Heart right ventricle (tissue), 16 donors: ENCODE results near the gene KRTAP4-7. TPM values are rescaled to one million over a fixed set of nuclear protein-coding genes. Genes with fewer than 3 reads are reported as not detected.

Experiments
- ATAC-seq, 8 donors: fragments of 200-7000 bp; cut with Tn5 transposase; one replicate each; pipeline ENCODE4 v1.9.1; 2020; ENCODE audit warnings: mild to moderate bottlenecking in 8 of 8, moderate library complexity in 8 of 8, moderate number of reproducible peaks in 1 of 8
- DNase-seq, 2 donors: peaks; one replicate each; pipeline ENCODE4 v3.0.0-alpha.2; 2020
- H3K27ac ChIP-seq, 10 donors: fragments of 200-600 bp; sonication (generic) in 2 of 10; one replicate each; pipeline versions ENCODE4 v1.5.0 to v1.8.0; 2020 to 2022; ENCODE audit warnings: mild to moderate bottlenecking in 3 of 10
- H3K27me3 ChIP-seq, 7 donors: fragments of 200-600 bp; one replicate each; pipeline ENCODE4 v1.8.0; 2021 to 2022; ENCODE audit warnings: mild to moderate bottlenecking in 2 of 7
- H3K36me3 ChIP-seq, 9 donors: fragments of 200-600 bp; sonication (generic) in 1 of 9; one replicate each; pipeline versions ENCODE4 v1.5.0 to v1.8.0; 2020 to 2022; ENCODE audit warnings: mild to moderate bottlenecking in 2 of 9
- H3K4me1 ChIP-seq, 9 donors: fragments of 200-600 bp; sonication (generic) in 1 of 9; one replicate each; pipeline versions ENCODE4 v1.5.0 to v1.8.0; 2020 to 2022; ENCODE audit warnings: mild to moderate bottlenecking in 4 of 9
- H3K4me3 ChIP-seq, 10 donors: fragments of 200-600 bp; sonication (generic) in 2 of 10; one replicate each; pipeline versions ENCODE4 v1.5.0 to v1.8.0; 2020 to 2022; ENCODE audit warnings: mild to moderate bottlenecking in 7 of 10, moderate library complexity in 2 of 10
- H3K9me3 ChIP-seq, 11 donors: fragments of 200-600 bp in 10 of 11; sonication (generic) in 2 of 11; one replicate each; pipeline versions ENCODE4 v1.5.0 to v1.8.0; 2013 to 2022; ENCODE audit warnings: mild to moderate bottlenecking in 2 of 11, control low read depth in 1 of 11, moderate library complexity in 1 of 11
- CTCF ChIP-seq, 9 donors: fragments of 200-600 bp; sonication (generic) in 2 of 9; IDR thresholded peaks; one replicate each; pipeline versions ENCODE4 v1.5.0 to v1.8.0; 2021 to 2022; ENCODE audit warnings: antibody characterized with exemption in 9 of 9, mild to moderate bottlenecking in 5 of 9, moderate library complexity in 1 of 9
- WGBS, 2 donors: extraction: QIAGEN DNeasy Blood & Tissue Kit; methylation state at CpG; one replicate each; pipeline ENCODE4 v1.1.7; 2013; ENCODE audit warnings: inconsistent platforms in 1 of 2; 5-methylcytosine and 5-hydroxymethylcytosine counted together
- intact Hi-C, 10 donors: fragments of 100-400 bp; cut with DNase I; formaldehyde crosslinking; loops; one replicate each; pipeline versions ENCODE4 v1.11.1 to v1.14.2; 2022
- polyA plus RNA-seq, 2 donors: library from polyadenylated mRNA; stranded (reverse); fragments of 200-250 nt; gene quantifications; one replicate each; pipeline ENCODE4 v1.2.3, GENCODE V29; 2013
- total RNA-seq, 10 donors: library from RNA; stranded (reverse); fragmentation: NEBNext Ultra II Directional in 3 of 10; extraction: Animal tissue kit (Norgen Biotek cat#: 25700) in 3 of 10; gene quantifications; one replicate each; pipeline versions ENCODE4 v1.2.1 to v1.2.4, GENCODE V29; 2021 to 2023
- donor health status: Arrhythmogenic right ventricular cardiomyopathy.
- donor health status: ischemic (EF 13 %, LVEDD 7.1; RV severe dilation, severe dysfunction).
- donor health status: healthy with polysubstance abuse.
- donor health status: DM: no; HTN: yes; CAD: no.
- donor health status: DM: no; HTN: no; CAD: no.
- donor health status: ischemic (EF 25% LVEDD 6.9; RV normal size, moderate dysfunction).
- donor health status: ischemic (EF 25% LVEDD 5.7; RV mildly dilated, moderate dysfunction).
- donor health status: healthy.
- donor health status: DM: yes; HTN: yes; CAD: no.
- donor health status: Ischemic cardiomyopathy.
- donor health status: ischemic (EF 35%, LVEDD 5.7; RV mildly dilated, moderate dysfunction).
- donor health status: nonischemic (EF 11% LVEDD 7.7; RV severe dilation, severe dysfunction).
- donor health status: DM: yes; HTN: yes; CAD: no.
- donor health status: PGD.
- donor health status: ischemic (EF 29% LVEDD 5.4; RV normal size, mild dysfunction).
- donor health status: nonischemic (EF 23%, LVEDD 6.1; RV moderate dilation, normal function).

Gene KRTAP4-7
- total and polyA plus RNA-seq, 12 donors, result not detected

- DNase-seq, result no peak
- Histone ChIP-seq H3K27me3 (peaks cover 0 to 41% (median 22%) of the 10 kb centered on the region in 7 donors), H3K36me3 (no peaks in the 10 kb centered on the region), H3K27ac (no peak within 1 kb of the TSS), H3K4me3 (no peak within 1 kb of the TSS), H3K4me1 (no peaks in the 10 kb centered on the region), H3K9me3 (no peaks in the 10 kb centered on the region)
- no peak for TF ChIP-seq CTCF (IDR thresholded peaks at IDR 0.05)
- 82 to 87% methylated on average over 6 of the region's 6 CpGs for WGBS, 2 donors
- intact Hi-C loops, result loop anchor here in 1 of 10 donors (5.0 kb wide), 1 partner anchor 51 kb away; the partner anchor contains the start of gene KRTAP4-11
- ATAC-seq, result no peak
These were observed 17.9 kb upstream of the KRTAP4-7 start, which contains the start of gene KRTAP2-4 for GRCh38 chr17:41065829-41066624. Gene KRTAP2-4, minus strand, starts transcription at chr17:41065879. Its CDS starts 34 bp downstream, at chr17:41065845.

GRCh38 chr17:41067281-41067680 is 16.7 kb upstream of the KRTAP4-7 start:
- DNase-seq (no peak), ATAC-seq (no peak)
- Histone ChIP-seq H3K9me3 (no peaks in the 10 kb centered on the region), H3K4me3 (no peak overlapping the region), H3K27ac (no peak overlapping the region), H3K4me1 (no peaks in the 10 kb centered on the region), H3K27me3 (peaks cover 0 to 35% (median 18%) of the 10 kb centered on the region in 7 donors), H3K36me3 (no peaks in the 10 kb centered on the region)
- no peak for TF ChIP-seq CTCF (IDR thresholded peaks at IDR 0.05)
- intact Hi-C loops, result loop anchor here in 1 of 10 donors (5.0 kb wide), 1 partner anchor 50 kb away; the partner anchor contains the start of gene KRTAP4-11

- DNase-seq (no peak), ATAC-seq (no peak)
- 72 to 76% methylated on average over 3 of the region's 3 CpGs for WGBS, 2 donors
- no peak for TF ChIP-seq CTCF (IDR thresholded peaks at IDR 0.05)
- intact Hi-C loops, result loop anchor here in 1 of 10 donors (5.0 kb wide), 1 partner anchor 48 kb away; the partner anchor contains the start of gene KRTAP4-11
- no peaks in the 10 kb centered on the region for H3K9me3 ChIP-seq
- H3K27ac ChIP-seq, result no peak overlapping the region
- no peak overlapping the region for H3K4me3 ChIP-seq
- no peaks in the 10 kb centered on the region for H3K4me1 ChIP-seq
- H3K27me3 ChIP-seq, result peaks cover 0 to 21% (median 13%) of the 10 kb centered on the region in 7 donors
- no peaks in the 10 kb centered on the region for H3K36me3 ChIP-seq
These were observed 14.9 kb upstream of the KRTAP4-7 start for GRCh38 chr17:41069031-41069430.

- 80 to 86% methylated on average over 5 of the region's 5 CpGs for WGBS, 2 donors
- DNase-seq (no peak), ATAC-seq (no peak)
- TF ChIP-seq CTCF (IDR thresholded peaks at IDR 0.05), result no peak
- no peak overlapping the region for H3K4me3 ChIP-seq
- peaks cover 0 to 20% (median 8%) of the 10 kb centered on the region in 7 donors for H3K27me3 ChIP-seq
- H3K27ac ChIP-seq, result no peak overlapping the region
- no peaks in the 10 kb centered on the region for H3K9me3 ChIP-seq
- no peaks in the 10 kb centered on the region for H3K36me3 ChIP-seq
- intact Hi-C loops, result no loop called here
- no peaks in the 10 kb centered on the region for H3K4me1 ChIP-seq
These were observed 12.2 kb upstream of the KRTAP4-7 start for GRCh38 chr17:41071606-41072360.
